Panc1 (cell line): ENCODE measurements around the gene REPIN1. TPM values are rescaled to one million over a fixed set of nuclear protein-coding genes. Genes with fewer than 3 reads are reported as not detected.

ENCODE experiments used
- ATAC-seq: fragments of 200-7000 bp; cut with Tn5 transposase; 2 replicates; pipeline ENCODE4 v1.9.1; 2020; ENCODE audit warnings: mild to moderate bottlenecking, moderate library complexity
- BruUV-seq: library from RNA; stranded (reverse); fragments of 400-500 nt; replicated peaks from 2 replicates; lab custom pipeline; 2021; lab: Mats Ljungman, UMichigan
- CTCF ChIA-PET: fragments of 300-600 bp; sonication (Branson Sonifier 250); formaldehyde crosslinking; loops from one replicate; lab custom pipeline; 2022; ENCODE audit warnings: antibody characterized with exemption; lab: Charles Lee
- POLR2A ChIA-PET: fragments of 300-600 bp; sonication (Branson Sonifier 250); formaldehyde crosslinking; loops from one replicate; lab custom pipeline; 2022; ENCODE audit warnings: antibody characterized with exemption; lab: Charles Lee
- DNase-seq: peaks from one replicate; pipeline ENCODE4 v3.0.0-alpha.2; 2010; ENCODE audit warnings: low read depth, low spot score
- H3K27ac ChIP-seq: 2 replicates; pipeline ENCODE4 v1.5.1; 2011; ENCODE audit warnings: mild to moderate bottlenecking, low read length, inconsistent platforms
- H3K27me3 ChIP-seq: fragments of 200-500 bp; sonication (Bioruptor generic); 2 replicates; pipeline ENCODE4 v1.6.0; 2014; ENCODE audit warnings: low read length, inconsistent platforms; ENCODE audit not compliant: control insufficient read depth, insufficient read depth
- H3K36me3 ChIP-seq: fragments of 200-500 bp; sonication (Bioruptor generic); 2 replicates; pipeline ENCODE4 v1.5.1; 2014; ENCODE audit warnings: inconsistent platforms, mild to moderate bottlenecking, low read length, moderate library complexity; ENCODE audit not compliant: control insufficient read depth, insufficient read depth
- H3K4me1 ChIP-seq: 2 replicates; pipeline ENCODE4 v1.5.1; 2011; ENCODE audit warnings: inconsistent platforms, mild to moderate bottlenecking, low read length, moderate library complexity; ENCODE audit not compliant: control insufficient read depth, insufficient read depth
- H3K4me3 ChIP-seq, 2 experiments: 2 replicates each; pipeline ENCODE4 v1.5.1; 2011 to 2012; ENCODE audit warnings: low read depth in 2 of 2, low read length in 2 of 2, mild to moderate bottlenecking in 2 of 2, inconsistent platforms in 1 of 2, moderate library complexity in 1 of 2
- H3K9me3 ChIP-seq: fragments of 200-500 bp; sonication (Bioruptor generic); 2 replicates; pipeline ENCODE4 v1.5.1; 2014; ENCODE audit warnings: low read depth, mild to moderate bottlenecking, inconsistent platforms, low read length, moderate library complexity; ENCODE audit not compliant: control insufficient read depth, insufficient read depth
- CTCF ChIP-seq: fragments of 450-650 bp; IDR thresholded peaks from 2 replicates; pipeline ENCODE4 v1.5.1; 2017; ENCODE audit warnings: mild to moderate bottlenecking
- POLR2AphosphoS5 ChIP-seq: IDR thresholded peaks from 2 replicates; pipeline ENCODE4 v1.6.1; 2012; ENCODE audit warnings: mild to moderate bottlenecking, low read depth, low read length, moderate library complexity
- REST ChIP-seq, 2 experiments: IDR thresholded peaks; 2 replicates each; pipeline ENCODE4 v1.6.1; 2011 to 2012; ENCODE audit warnings: low read depth in 2 of 2, control low read depth in 1 of 2, low read length in 1 of 2, mild to moderate bottlenecking in 1 of 2, moderate library complexity in 1 of 2; ENCODE audit not compliant: insufficient read depth in 1 of 2
- SIN3A ChIP-seq: IDR thresholded peaks from 2 replicates; pipeline ENCODE4 v1.6.1; 2012; ENCODE audit warnings: low read depth, mild to moderate bottlenecking, low read length, moderate library complexity, borderline replicate concordance; ENCODE audit not compliant: insufficient read depth
- TCF7L2 ChIP-seq: IDR thresholded peaks from 2 replicates; pipeline ENCODE4 v1.6.1; 2011; ENCODE audit warnings: mild to moderate bottlenecking, low read depth, low read length, inconsistent platforms
- in situ Hi-C: cut with HindIII; loops from 2 replicates; pipeline ENCODE4 v1.10.0; 2016; ENCODE audit warnings: low sequenced_read_pairs, low pct_unique_long_range_greater_than_20kb
- intact Hi-C: fragments of 100-400 bp; cut with micrococcal nuclease; formaldehyde crosslinking; loops from one replicate; pipeline ENCODE4 v1.10.0; 2022; ENCODE audit not compliant: unreplicated experiment
- total RNA-seq: library from RNA; stranded (reverse); gene quantifications from one replicate; pipeline ENCODE4 v1.2.1, GENCODE V29; 2021; ENCODE audit not compliant: unreplicated experiment

The REPIN1 gene
- total RNA-seq, 1 experiment from 2014 or later: 209 TPM

GRCh38 chr7:150332852-150333635, 35.6 kb upstream of the REPIN1 start:
- no peak for ATAC-seq
- intact Hi-C loops: no loop called here
- no TSS peak for BruUV-seq
- ChIA-PET CTCF (no interaction called here), POLR2A (no interaction called here)
- DNase-seq: no peak
- no peaks in the 10 kb centered on the region for H3K9me3 ChIP-seq
- H3K36me3 ChIP-seq: no peaks in the 10 kb centered on the region
- no peaks in the 10 kb centered on the region for H3K4me1 ChIP-seq
- H3K27me3 ChIP-seq: no peaks in the 10 kb centered on the region
- no peak overlapping the region for H3K27ac ChIP-seq
- no peak overlapping the region for H3K4me3 ChIP-seq
- in situ Hi-C loops: no loop called here
- TF ChIP-seq CTCF (no peak), SIN3A (no peak), POLR2AphosphoS5 (no peak), TCF7L2 (no peak), REST (IDR thresholded peaks at IDR 0.05; ENCODE audit: insufficient read depth in 1 of 2, low read depth in 2 of 2, low read length in 1 of 2) (no peak)

- H3K4me3 ChIP-seq: no peak overlapping the region
- H3K27ac ChIP-seq: no peak overlapping the region
- in situ Hi-C loops (no loop called here), intact Hi-C loops (no loop called here)
- H3K36me3 ChIP-seq: no peaks in the 10 kb centered on the region
- no peaks in the 10 kb centered on the region for H3K27me3 ChIP-seq
- DNase-seq (no peak), ATAC-seq (no peak)
- BruUV-seq: no TSS peak
- no peaks in the 10 kb centered on the region for H3K9me3 ChIP-seq
- CTCF ChIA-PET: no interaction called here
- TF ChIP-seq POLR2AphosphoS5 (no peak), TCF7L2 (no peak), CTCF (no peak), REST (IDR thresholded peaks at IDR 0.05; ENCODE audit: insufficient read depth in 1 of 2, low read depth in 2 of 2, low read length in 1 of 2) (no peak), SIN3A (no peak)
- POLR2A ChIA-PET: no interaction called here
- no peaks in the 10 kb centered on the region for H3K4me1 ChIP-seq
Measured at GRCh38 chr7:150333659-150334058, 35.0 kb upstream of the REPIN1 start.
